ENCODE measurements around the gene LGMN. TPM values are rescaled to one million over a fixed set of nuclear protein-coding genes. Genes with fewer than 3 reads are reported as not detected.
"Not testable (repeated sequence)": the region's sequence is repeated elsewhere in the genome, so short reads cannot be mapped to it uniquely, and the experiment has no call there.

The LGMN gene
- total and polyA plus RNA-seq, 2 experiments from 2014 or later = 205 to 243 TPM

- Histone ChIP-seq H3K9me3 (ENCODE audit: low read depth) (no peaks in the 10 kb centered on the region), H3K4me3 (no peak overlapping the region), H3K27ac (no peak overlapping the region), H3K36me3 (no peaks in the 10 kb centered on the region), H3K4me1 (ENCODE audit: low read depth) (no peaks in the 10 kb centered on the region), H3K27me3 (no peaks in the 10 kb centered on the region)
- DNase-seq (ENCODE audit: low read depth in 1 of 2, low spot score in 1 of 2) = no peak
- no peak for TF ChIP-seq CTCF (IDR thresholded peaks at IDR 0.05; ENCODE audit: low read depth, low read length)
These were observed 32.9 kb upstream of the LGMN start for GRCh38 chr14:92781350-92781749.

GRCh38 chr14:92780444-92781232 lies 32.2 kb upstream of the LGMN start:
- H3K9me3 ChIP-seq (ENCODE audit: low read depth) = no peaks in the 10 kb centered on the region
- H3K36me3 ChIP-seq = no peaks in the 10 kb centered on the region
- H3K4me1 ChIP-seq (ENCODE audit: low read depth) = no peaks in the 10 kb centered on the region
- DNase-seq (ENCODE audit: low read depth in 1 of 2, low spot score in 1 of 2) = peak in 1 of 2 donors; percentile 32
- H3K4me3 ChIP-seq = no peak overlapping the region
- H3K27ac ChIP-seq = no peak overlapping the region
- no peaks in the 10 kb centered on the region for H3K27me3 ChIP-seq
- TF ChIP-seq CTCF (IDR thresholded peaks at IDR 0.05; ENCODE audit: low read depth, low read length) = no peak

DNA sequence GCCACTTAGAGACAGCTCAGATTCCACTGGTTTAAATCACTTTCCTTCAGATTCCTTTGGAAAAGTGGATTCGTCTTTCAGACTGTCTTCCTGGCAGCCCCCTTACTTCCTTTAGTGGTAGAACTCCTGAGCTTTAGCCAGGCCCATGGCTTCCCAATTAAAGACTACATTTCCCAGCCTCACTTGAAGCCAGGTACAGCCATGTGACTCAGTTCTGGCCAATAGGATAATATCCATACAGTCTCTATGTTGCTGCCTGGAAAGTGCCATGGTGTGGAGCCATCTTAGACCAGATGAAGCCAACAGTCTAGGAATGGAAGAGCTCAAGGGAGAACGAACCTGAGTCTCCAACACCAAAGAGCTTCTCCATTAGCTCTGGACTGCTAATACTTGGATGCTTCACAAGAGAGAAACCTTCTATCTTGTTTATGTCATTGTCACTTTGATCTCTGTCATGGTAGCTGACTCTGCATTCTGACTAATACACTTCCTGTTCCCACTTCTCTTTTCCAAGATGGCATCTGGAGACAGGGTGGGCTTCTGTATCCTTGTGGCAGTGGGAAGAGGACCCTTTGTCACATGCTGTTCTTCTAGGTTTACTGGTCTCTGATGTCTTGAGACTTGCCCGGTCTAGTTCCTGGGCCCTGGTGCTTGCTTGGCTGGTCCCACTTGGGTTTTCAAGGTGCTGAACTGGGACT lies 30.6 kb upstream of the LGMN start:
- not testable (repeated sequence) for H3K9me3 ChIP-seq (ENCODE audit: low read depth); H3K4me1 ChIP-seq (ENCODE audit: low read depth); H3K36me3 ChIP-seq; H3K4me3 ChIP-seq; H3K27ac ChIP-seq; H3K27me3 ChIP-seq
- DNase-seq (ENCODE audit: low read depth in 1 of 2, low spot score in 1 of 2) = peak in 1 of 2 donors; percentile 23

GRCh38 chr14:92775292-92775691 lies 26.9 kb upstream of the LGMN start:
- H3K4me3 ChIP-seq; H3K27me3 ChIP-seq; H3K27ac ChIP-seq; H3K9me3 ChIP-seq (ENCODE audit: low read depth); H3K36me3 ChIP-seq; H3K4me1 ChIP-seq (ENCODE audit: low read depth); DNase-seq (ENCODE audit: low read depth in 1 of 2, low spot score in 1 of 2): not testable (repeated sequence)

DNA sequence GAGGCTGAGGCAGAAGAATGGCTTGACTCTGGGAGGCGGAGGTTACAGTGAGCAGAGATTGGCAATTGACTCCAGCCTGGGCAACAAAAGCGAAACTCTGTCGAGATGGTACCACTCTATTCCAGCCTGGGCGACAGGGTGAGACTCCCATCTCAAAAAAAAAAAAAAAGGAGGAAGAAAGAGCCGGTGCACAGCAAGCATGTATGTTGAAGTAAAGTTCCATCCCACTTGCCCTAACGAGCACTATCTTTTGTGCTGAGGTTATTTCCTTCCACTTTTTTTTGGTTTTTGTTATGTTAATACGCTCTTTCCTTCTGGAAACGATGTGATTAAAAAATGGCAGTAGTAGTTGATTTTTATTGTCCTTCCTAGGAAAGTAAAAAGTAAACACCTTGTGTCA lies 26.1 kb upstream of the LGMN start:
- H3K27me3 ChIP-seq = no peaks in the 10 kb centered on the region
- no peak overlapping the region for H3K4me3 ChIP-seq
- no peak for TF ChIP-seq CTCF (IDR thresholded peaks at IDR 0.05; ENCODE audit: low read depth, low read length)
- H3K27ac ChIP-seq = no peak overlapping the region
- H3K4me1 ChIP-seq (ENCODE audit: low read depth) = no peaks in the 10 kb centered on the region
- no peaks in the 10 kb centered on the region for H3K9me3 ChIP-seq (ENCODE audit: low read depth)
- no peak for DNase-seq (ENCODE audit: low read depth in 1 of 2, low spot score in 1 of 2)
- H3K36me3 ChIP-seq = no peaks in the 10 kb centered on the region

GRCh38 chr14:92770484-92770883 lies 22.1 kb upstream of the LGMN start:
- no peak for DNase-seq (ENCODE audit: low read depth in 1 of 2, low spot score in 1 of 2)
- H3K27ac ChIP-seq = no peak overlapping the region
- no peaks in the 10 kb centered on the region for H3K4me1 ChIP-seq (ENCODE audit: low read depth)

More at GRCh38 chr14:92770484-92770883, 22.1 kb upstream of the LGMN start:
- TF ChIP-seq CTCF (IDR thresholded peaks at IDR 0.05; ENCODE audit: low read depth, low read length) = no peak
- no peak overlapping the region for H3K4me3 ChIP-seq
- no peaks in the 10 kb centered on the region for H3K27me3 ChIP-seq
- H3K36me3 ChIP-seq = no peaks in the 10 kb centered on the region
- no peaks in the 10 kb centered on the region for H3K9me3 ChIP-seq (ENCODE audit: low read depth)
